ENCODE results near the gene MYO5A. TPM values are rescaled to one million over a fixed set of nuclear protein-coding genes. Genes with fewer than 3 reads are reported as not detected.

The MYO5A gene
- total and polyA plus RNA-seq, 3 experiments from 2014 or later: 15.8 to 37.3 (median 31.0) TPM

DNA sequence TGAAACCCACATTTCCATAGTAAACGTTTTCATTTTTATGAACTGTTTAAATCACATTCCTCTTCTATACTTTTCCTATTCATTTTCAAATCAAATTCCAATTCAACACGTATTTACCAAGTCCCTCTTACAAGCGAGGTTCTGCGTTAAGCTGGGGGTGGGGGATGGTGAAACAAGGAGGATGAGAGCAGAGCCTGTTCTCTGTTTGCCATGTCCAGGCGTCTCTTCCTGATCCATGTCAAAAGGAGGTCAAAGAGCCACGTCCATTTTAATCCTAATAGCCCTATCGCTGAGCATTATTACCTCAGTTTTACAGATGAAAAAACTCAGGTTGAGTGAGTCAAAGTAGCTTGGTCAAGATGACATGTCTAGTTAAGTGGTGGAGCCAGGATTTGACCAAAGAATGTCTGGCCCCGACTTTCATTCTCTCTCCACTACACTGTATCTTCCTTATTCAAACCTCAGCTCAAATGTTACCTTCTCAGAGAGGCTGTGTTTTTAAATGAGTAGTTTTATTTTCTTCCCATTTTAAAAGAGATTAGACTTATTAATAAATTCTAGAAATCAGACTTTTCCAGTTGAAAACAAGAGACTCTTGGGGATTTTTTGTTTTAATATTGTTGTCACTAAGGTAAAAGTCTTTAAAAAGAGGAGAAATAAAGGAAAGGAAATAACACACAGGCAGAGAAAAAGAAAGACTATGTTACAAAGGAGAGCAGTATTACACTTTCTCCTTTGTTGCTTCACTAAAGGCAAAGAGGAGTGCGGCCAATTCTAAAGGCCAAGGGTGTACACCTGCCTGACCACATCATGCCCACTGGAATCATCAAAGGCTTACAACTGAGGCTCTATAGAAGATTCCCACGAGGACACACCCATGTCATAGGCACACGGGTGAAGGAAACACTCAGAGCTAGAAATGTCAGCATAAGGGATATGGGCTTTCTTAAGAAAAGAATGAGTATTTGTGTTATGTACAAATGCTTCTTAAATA, 42.4 kb downstream of the MYO5A start:
- ChIA-PET CTCF (no interaction called here), POLR2A (no interaction called here)
- Mint-ChIP-seq H3K4me3 (peak overlapping the region in 5 of 7 donors; percentile 6 to 46 (median 35)), H3K36me3 (peaks cover 0 to 2% (median 0%) of the 10 kb centered on the region in 3 donors), H3K4me1 (peaks cover 70 to 88% (median 85%) of the 10 kb centered on the region in 3 donors), H3K27ac (peak overlapping the region in 7 of 8 donors; percentile 7 to 96 (median 71)), H3K27me3 (peaks cover 0 to 2% of the 10 kb centered on the region in 2 donors), H3K9me3 (no peaks in the 10 kb centered on the region)
- H3K36me3 ChIP-seq (ENCODE audit: insufficient read depth, low read length): no peaks in the 10 kb centered on the region
- H3K4me3 ChIP-seq (ENCODE audit: low read length): no peak overlapping the region
- H3K27ac ChIP-seq (ENCODE audit: low read depth, low read length): no peak overlapping the region
- no peaks in the 10 kb centered on the region for H3K27me3 ChIP-seq (ENCODE audit: insufficient read depth, low read length, poor library complexity, severe bottlenecking)
- H3K4me1 ChIP-seq (ENCODE audit: insufficient read depth, low read length): peaks cover 43% of the 10 kb centered on the region
- no peak for DNase-seq
- H3K9me3 ChIP-seq (ENCODE audit: low read length): no peaks in the 10 kb centered on the region

DNA sequence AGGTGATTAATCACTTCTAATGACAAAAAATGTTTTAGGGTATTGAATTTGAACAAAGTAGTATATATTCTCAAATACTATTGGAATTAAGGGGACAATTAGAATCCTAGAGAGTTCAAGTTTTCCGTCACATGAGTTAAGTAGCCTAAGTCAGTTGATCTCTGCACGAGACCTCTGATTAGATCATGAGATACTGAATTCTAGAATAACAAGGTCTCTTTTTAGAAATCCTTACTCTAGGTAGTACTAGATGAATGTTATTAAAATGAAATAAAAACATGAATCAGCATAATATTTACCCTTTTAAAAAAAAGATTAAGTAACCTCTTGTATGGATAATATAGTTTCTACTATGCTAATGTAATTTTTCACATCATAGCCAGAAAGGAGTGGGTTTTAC, 43.4 kb downstream of the MYO5A start:
- Mint-ChIP-seq H3K9me3 (no peaks in the 10 kb centered on the region), H3K36me3 (peaks cover 0 to 4% (median 0%) of the 10 kb centered on the region in 3 donors), H3K27ac (no peak overlapping the region), H3K4me1 (peaks cover 77 to 93% (median 92%) of the 10 kb centered on the region in 3 donors), H3K4me3 (no peak overlapping the region), H3K27me3 (peaks cover 0 to 2% of the 10 kb centered on the region in 2 donors)
- no peak for DNase-seq
- Histone ChIP-seq H3K4me3 (ENCODE audit: low read length) (no peak overlapping the region), H3K36me3 (ENCODE audit: insufficient read depth, low read length) (no peaks in the 10 kb centered on the region), H3K27ac (ENCODE audit: low read depth, low read length) (no peak overlapping the region), H3K27me3 (ENCODE audit: insufficient read depth, low read length, poor library complexity, severe bottlenecking) (no peaks in the 10 kb centered on the region), H3K9me3 (ENCODE audit: low read length) (no peaks in the 10 kb centered on the region), H3K4me1 (ENCODE audit: insufficient read depth, low read length) (peaks cover 53% of the 10 kb centered on the region)
- ChIA-PET POLR2A (no interaction called here), CTCF (no interaction called here)

DNA sequence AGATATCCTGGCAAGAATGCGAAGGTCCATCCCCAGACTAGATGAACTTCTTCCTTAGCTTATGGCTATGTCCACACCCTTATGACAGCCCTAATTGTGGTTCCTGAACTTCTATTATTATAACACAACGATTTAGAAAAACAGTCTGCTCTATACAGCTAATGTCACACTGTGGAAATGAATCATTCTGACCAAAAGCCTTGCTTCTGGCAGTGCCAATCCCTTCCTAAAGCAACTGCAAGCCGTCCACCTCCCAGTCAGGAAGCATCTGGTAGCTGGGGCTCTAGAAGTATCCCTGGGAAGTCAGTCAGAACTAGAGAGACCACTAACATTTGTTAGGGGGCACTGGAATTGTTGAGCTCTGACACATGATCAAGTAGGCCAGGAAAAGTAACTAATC, 45.0 kb downstream of the MYO5A start:
- no peaks in the 10 kb centered on the region for H3K9me3 ChIP-seq (ENCODE audit: low read length)
- ChIA-PET POLR2A (no interaction called here), CTCF (no interaction called here)
- Mint-ChIP-seq H3K36me3 (peaks cover 0 to 2% (median 0%) of the 10 kb centered on the region in 3 donors), H3K4me3 (peak overlapping the region in 3 of 7 donors; percentile 16 to 39 (median 29)), H3K4me1 (peaks cover 72 to 89% (median 87%) of the 10 kb centered on the region in 3 donors), H3K27ac (peak overlapping the region in 7 of 8 donors; percentile 68 to 95 (median 78)), H3K27me3 (peaks cover 0 to 2% of the 10 kb centered on the region in 2 donors), H3K9me3 (no peaks in the 10 kb centered on the region)
- H3K36me3 ChIP-seq (ENCODE audit: insufficient read depth, low read length): no peaks in the 10 kb centered on the region
- H3K27ac ChIP-seq (ENCODE audit: low read depth, low read length): no peak overlapping the region
- peaks cover 52% of the 10 kb centered on the region for H3K4me1 ChIP-seq (ENCODE audit: insufficient read depth, low read length)
- no peaks in the 10 kb centered on the region for H3K27me3 ChIP-seq (ENCODE audit: insufficient read depth, low read length, poor library complexity, severe bottlenecking)
- H3K4me3 ChIP-seq (ENCODE audit: low read length): no peak overlapping the region
- no peak for DNase-seq

DNA sequence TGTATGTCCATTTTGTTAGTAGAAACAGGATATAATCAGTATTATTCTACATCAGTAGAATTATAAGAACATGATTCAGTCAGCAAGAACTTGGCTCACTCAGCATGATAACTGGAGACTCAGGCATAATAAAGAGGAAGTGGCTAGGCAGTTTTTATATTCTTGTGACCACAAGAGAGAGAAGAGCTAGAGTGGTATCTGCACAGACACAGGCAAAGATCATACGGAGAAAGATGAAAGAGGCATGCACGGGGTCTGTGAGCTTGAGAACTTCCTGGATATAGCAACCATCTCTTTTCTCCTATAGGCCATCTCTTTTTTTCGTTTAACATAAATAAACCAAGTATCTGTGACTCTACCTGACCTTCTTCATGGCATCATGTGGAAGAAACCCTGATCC, 46.8 kb downstream of the MYO5A start:
- DNase-seq: peak; percentile 16 to 87 (median 77)
- H3K36me3 ChIP-seq (ENCODE audit: insufficient read depth, low read length): no peaks in the 10 kb centered on the region
- CTCF ChIA-PET: interaction anchor here (0.9 to 2.1 kb wide), 3 partner anchors 16 to 46 kb away, joined by 3 to 9 read pairs (median 3); no protein-coding TSS in a partner anchor
- H3K27ac Mint-ChIP-seq: peak overlapping the region; percentile 72 to 97 (median 93)
- POLR2A ChIA-PET: interaction anchor here (1.0 to 1.2 kb wide), 2 partner anchors 18 to 46 kb away, joined by 3 read pairs; no protein-coding TSS in a partner anchor
- H3K27me3 ChIP-seq (ENCODE audit: insufficient read depth, low read length, poor library complexity, severe bottlenecking): no peaks in the 10 kb centered on the region
- H3K36me3 Mint-ChIP-seq: peaks cover 0 to 4% (median 0%) of the 10 kb centered on the region in 3 donors
- H3K27ac ChIP-seq (ENCODE audit: low read depth, low read length): no peak overlapping the region
- H3K9me3 ChIP-seq (ENCODE audit: low read length): no peaks in the 10 kb centered on the region
- H3K9me3 Mint-ChIP-seq: no peaks in the 10 kb centered on the region
- peak overlapping the region; percentile 21 for H3K4me3 ChIP-seq (ENCODE audit: low read length)
- H3K4me3 Mint-ChIP-seq: peak overlapping the region; percentile 0 to 79 (median 61)
- no peaks in the 10 kb centered on the region for H3K27me3 Mint-ChIP-seq
- H3K4me1 ChIP-seq (ENCODE audit: insufficient read depth, low read length): peaks cover 48% of the 10 kb centered on the region
- peaks cover 61 to 84% (median 78%) of the 10 kb centered on the region in 3 donors for H3K4me1 Mint-ChIP-seq

DNA sequence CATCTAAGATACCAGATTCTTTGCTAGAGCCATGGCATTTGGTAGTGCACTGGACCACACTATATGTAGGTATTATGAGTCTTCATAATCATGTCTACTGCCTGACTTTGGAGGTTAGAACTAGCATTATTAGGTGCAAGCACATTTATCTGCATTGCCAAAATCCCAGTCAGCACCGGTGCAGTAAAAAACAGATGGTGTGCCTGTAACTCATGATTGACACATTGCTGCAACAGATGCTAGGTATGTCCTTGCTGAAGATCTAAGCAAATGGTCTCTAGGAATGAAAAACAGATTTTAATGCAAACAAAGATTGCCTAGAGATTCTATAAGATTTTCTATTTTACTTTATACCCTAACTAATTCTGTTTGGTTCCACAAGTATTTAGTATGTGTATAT, 47.7 kb downstream of the MYO5A start:
- DNase-seq: no peak
- H3K4me3 ChIP-seq (ENCODE audit: low read length): no peak overlapping the region
- H3K27ac ChIP-seq (ENCODE audit: low read depth, low read length): no peak overlapping the region
- H3K4me1 ChIP-seq (ENCODE audit: insufficient read depth, low read length): peaks cover 43% of the 10 kb centered on the region
- peak overlapping the region in 7 of 8 donors; percentile 52 to 97 (median 72) for H3K27ac Mint-ChIP-seq
- H3K4me1 Mint-ChIP-seq: peaks cover 56 to 77% (median 69%) of the 10 kb centered on the region in 3 donors
- no peaks in the 10 kb centered on the region for H3K9me3 Mint-ChIP-seq
- CTCF ChIA-PET: interaction anchor here (0.9 kb wide), 1 partner anchor 43 kb away, joined by 3 read pairs; no protein-coding TSS in a partner anchor
- H3K4me3 Mint-ChIP-seq: peak overlapping the region in 4 of 7 donors; percentile 19 to 79 (median 54)
- H3K27me3 ChIP-seq (ENCODE audit: insufficient read depth, low read length, poor library complexity, severe bottlenecking): no peaks in the 10 kb centered on the region
- H3K9me3 ChIP-seq (ENCODE audit: low read length): no peaks in the 10 kb centered on the region
- H3K36me3 ChIP-seq (ENCODE audit: insufficient read depth, low read length): no peaks in the 10 kb centered on the region
- peaks cover 0 to 4% (median 0%) of the 10 kb centered on the region in 3 donors for H3K36me3 Mint-ChIP-seq
- POLR2A ChIA-PET: no interaction called here
- no peaks in the 10 kb centered on the region for H3K27me3 Mint-ChIP-seq

DNA sequence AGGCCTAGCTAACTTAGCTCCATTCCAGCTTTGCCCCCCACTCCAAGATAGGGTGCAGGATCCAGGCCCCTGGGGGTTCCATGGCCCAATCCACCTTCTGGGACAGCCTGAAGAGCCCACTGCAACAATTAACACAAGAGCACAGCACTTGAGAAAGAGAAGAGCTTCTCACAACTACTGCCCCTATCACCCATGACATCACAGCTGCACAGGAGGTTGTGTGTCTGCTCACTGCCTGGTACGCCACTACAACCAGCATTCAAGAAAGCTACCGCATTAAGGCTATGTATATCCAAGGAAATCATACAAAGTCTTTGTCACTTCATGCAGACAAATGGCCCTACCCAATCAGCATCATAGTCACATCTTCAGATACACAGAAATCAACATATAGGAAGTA, 62.0 kb downstream of the MYO5A start:
- Mint-ChIP-seq H3K27me3 (no peaks in the 10 kb centered on the region), H3K27ac (peak overlapping the region in 7 of 8 donors; percentile 32 to 97 (median 95)), H3K4me3 (peak overlapping the region in 1 of 7 donors; percentile 11), H3K9me3 (peaks cover 4 to 12% (median 10%) of the 10 kb centered on the region in 5 donors), H3K4me1 (peaks cover 43 to 60% (median 53%) of the 10 kb centered on the region in 3 donors), H3K36me3 (peaks cover 2 to 15% (median 5%) of the 10 kb centered on the region in 3 donors)
- H3K36me3 ChIP-seq (ENCODE audit: insufficient read depth, low read length): no peaks in the 10 kb centered on the region
- peaks cover 30% of the 10 kb centered on the region for H3K4me1 ChIP-seq (ENCODE audit: insufficient read depth, low read length)
- no peak for DNase-seq
- H3K4me3 ChIP-seq (ENCODE audit: low read length): no peak overlapping the region
- CTCF ChIA-PET: interaction anchor here (0.6 to 2.4 kb wide), 3 partner anchors 16 to 136 kb away, joined by 3 to 9 read pairs (median 4); no protein-coding TSS in a partner anchor
- H3K9me3 ChIP-seq (ENCODE audit: low read length): no peaks in the 10 kb centered on the region
- POLR2A ChIA-PET: no interaction called here
- no peak overlapping the region for H3K27ac ChIP-seq (ENCODE audit: low read depth, low read length)
- H3K27me3 ChIP-seq (ENCODE audit: insufficient read depth, low read length, poor library complexity, severe bottlenecking): no peaks in the 10 kb centered on the region

DNA sequence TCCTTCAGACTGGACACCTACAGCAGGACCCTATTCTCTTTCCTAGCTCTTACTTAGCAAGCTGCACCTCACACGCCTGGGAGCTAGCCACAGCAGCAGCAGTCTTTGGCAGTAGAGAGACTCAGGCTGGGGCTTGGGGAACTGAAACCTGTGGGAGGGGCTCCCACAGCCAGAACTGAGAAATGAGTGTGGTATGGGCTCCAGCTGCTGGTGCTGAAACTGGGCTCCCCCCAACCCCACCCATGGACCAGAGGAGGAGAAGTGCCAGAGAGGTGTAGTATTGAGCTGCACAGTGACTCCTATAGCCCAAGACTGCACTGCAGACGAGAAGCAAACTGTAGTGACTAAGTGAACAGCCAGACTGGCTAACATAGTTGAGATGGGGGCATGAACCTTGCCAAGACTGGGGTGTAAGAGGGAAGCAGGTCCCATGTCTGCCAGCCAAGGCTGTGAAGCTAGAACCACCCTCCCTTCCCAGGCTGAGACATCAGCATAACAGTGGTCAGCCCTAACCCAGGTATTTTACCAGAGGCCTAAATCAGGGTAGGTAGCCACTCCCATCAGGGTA, 62.5 kb downstream of the MYO5A start:
- Histone ChIP-seq H3K9me3 (ENCODE audit: low read length) (no peaks in the 10 kb centered on the region), H3K27ac (ENCODE audit: low read depth, low read length) (no peak overlapping the region), H3K4me1 (ENCODE audit: insufficient read depth, low read length) (peaks cover 30% of the 10 kb centered on the region), H3K27me3 (ENCODE audit: insufficient read depth, low read length, poor library complexity, severe bottlenecking) (no peaks in the 10 kb centered on the region), H3K36me3 (ENCODE audit: insufficient read depth, low read length) (no peaks in the 10 kb centered on the region), H3K4me3 (ENCODE audit: low read length) (no peak overlapping the region)
- Mint-ChIP-seq H3K4me3 (peak overlapping the region in 4 of 7 donors; percentile 3 to 65 (median 26)), H3K27ac (peak overlapping the region; percentile 47 to 97 (median 95)), H3K27me3 (no peaks in the 10 kb centered on the region), H3K9me3 (peaks cover 4 to 12% (median 10%) of the 10 kb centered on the region in 5 donors), H3K36me3 (peaks cover 2 to 15% (median 5%) of the 10 kb centered on the region in 3 donors), H3K4me1 (peaks cover 43 to 60% (median 52%) of the 10 kb centered on the region in 3 donors)
- ChIA-PET CTCF (interaction anchor here (0.6 to 2.4 kb wide), 2 partner anchors 16 to 40 kb away, joined by 3 to 9 read pairs; no protein-coding TSS in a partner anchor), POLR2A (interaction anchor here (0.6 kb wide), 1 partner anchor 35 kb away, joined by 3 read pairs; no protein-coding TSS in a partner anchor)
- DNase-seq: peak in 2 of 5 donors; percentile 7 to 20
